ENCODE data around the gene MLPH. TPM values are rescaled to one million over a fixed set of nuclear protein-coding genes. Genes with fewer than 3 reads are reported as not detected.

MLPH gene
- total and polyA plus RNA-seq, 3 experiments from 2014 or later, result not detected

DNA sequence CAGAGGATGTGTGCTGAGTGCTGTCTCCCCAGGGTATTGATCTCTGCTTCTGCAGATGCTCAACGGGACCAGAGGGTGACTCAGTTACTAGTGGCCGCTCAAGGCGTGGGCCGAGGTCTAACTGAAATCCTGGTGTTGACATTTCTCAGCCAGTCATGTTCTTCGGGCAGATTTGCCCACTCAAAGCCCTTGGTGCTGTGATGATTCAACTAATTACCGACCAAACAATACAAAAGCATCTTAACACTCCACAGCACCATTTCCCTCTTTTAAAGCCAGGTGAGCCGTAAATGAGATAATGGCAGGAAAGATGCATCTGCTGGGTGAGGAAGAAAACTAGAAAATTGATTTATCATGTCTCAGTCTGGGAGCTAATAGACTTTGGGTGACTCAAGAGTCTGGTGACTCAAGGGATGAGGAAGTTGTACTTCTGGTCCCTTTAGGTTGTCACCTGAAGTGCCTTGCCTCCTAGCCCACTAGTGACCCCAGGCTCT is 46.7 kb downstream of the MLPH start:
- no peaks in the 10 kb centered on the region for H3K9me3 ChIP-seq (ENCODE audit: low read length)
- no peaks in the 10 kb centered on the region for H3K4me1 ChIP-seq (ENCODE audit: insufficient read depth, low read length)
- Mint-ChIP-seq H3K27me3 (peaks cover 3 to 27% of the 10 kb centered on the region in 2 donors), H3K9me3 (peaks cover 0 to 3% (median 0%) of the 10 kb centered on the region in 5 donors), H3K4me1 (no peaks in the 10 kb centered on the region), H3K4me3 (no peak overlapping the region), H3K36me3 (no peaks in the 10 kb centered on the region), H3K27ac (no peak overlapping the region)
- H3K27me3 ChIP-seq (ENCODE audit: insufficient read depth, low read length, poor library complexity, severe bottlenecking), result peaks cover 3% of the 10 kb centered on the region
- H3K4me3 ChIP-seq (ENCODE audit: low read length), result no peak overlapping the region
- H3K36me3 ChIP-seq (ENCODE audit: insufficient read depth, low read length), result no peaks in the 10 kb centered on the region
- ChIA-PET CTCF (interaction anchor here (0.6 to 1.6 kb wide), 3 partner anchors 21 to 38 kb away, joined by 3 to 5 read pairs (median 3); no protein-coding TSS in a partner anchor), POLR2A (no interaction called here)
- DNase-seq, result no peak
- no peak overlapping the region for H3K27ac ChIP-seq (ENCODE audit: low read depth, low read length)

GRCh38 chr2:237534380-237534779 is 47.3 kb downstream of the MLPH start:
- H3K36me3 Mint-ChIP-seq, result no peaks in the 10 kb centered on the region
- H3K9me3 Mint-ChIP-seq, result peaks cover 0 to 3% (median 0%) of the 10 kb centered on the region in 5 donors
- no peak for DNase-seq
- no peaks in the 10 kb centered on the region for H3K36me3 ChIP-seq (ENCODE audit: insufficient read depth, low read length)
- H3K4me3 Mint-ChIP-seq, result no peak overlapping the region
- H3K27ac Mint-ChIP-seq, result no peak overlapping the region
- H3K27me3 Mint-ChIP-seq, result peaks cover 3 to 32% of the 10 kb centered on the region in 2 donors
- no peaks in the 10 kb centered on the region for H3K4me1 ChIP-seq (ENCODE audit: insufficient read depth, low read length)
- ChIA-PET CTCF (interaction anchor here (1.1 kb wide), 1 partner anchor 21 kb away, joined by 4 read pairs; no protein-coding TSS in a partner anchor), POLR2A (no interaction called here)
- no peaks in the 10 kb centered on the region for H3K9me3 ChIP-seq (ENCODE audit: low read length)
- peaks cover 3% of the 10 kb centered on the region for H3K27me3 ChIP-seq (ENCODE audit: insufficient read depth, low read length, poor library complexity, severe bottlenecking)
- no peaks in the 10 kb centered on the region for H3K4me1 Mint-ChIP-seq
- H3K27ac ChIP-seq (ENCODE audit: low read depth, low read length), result no peak overlapping the region
- no peak overlapping the region for H3K4me3 ChIP-seq (ENCODE audit: low read length)

DNA sequence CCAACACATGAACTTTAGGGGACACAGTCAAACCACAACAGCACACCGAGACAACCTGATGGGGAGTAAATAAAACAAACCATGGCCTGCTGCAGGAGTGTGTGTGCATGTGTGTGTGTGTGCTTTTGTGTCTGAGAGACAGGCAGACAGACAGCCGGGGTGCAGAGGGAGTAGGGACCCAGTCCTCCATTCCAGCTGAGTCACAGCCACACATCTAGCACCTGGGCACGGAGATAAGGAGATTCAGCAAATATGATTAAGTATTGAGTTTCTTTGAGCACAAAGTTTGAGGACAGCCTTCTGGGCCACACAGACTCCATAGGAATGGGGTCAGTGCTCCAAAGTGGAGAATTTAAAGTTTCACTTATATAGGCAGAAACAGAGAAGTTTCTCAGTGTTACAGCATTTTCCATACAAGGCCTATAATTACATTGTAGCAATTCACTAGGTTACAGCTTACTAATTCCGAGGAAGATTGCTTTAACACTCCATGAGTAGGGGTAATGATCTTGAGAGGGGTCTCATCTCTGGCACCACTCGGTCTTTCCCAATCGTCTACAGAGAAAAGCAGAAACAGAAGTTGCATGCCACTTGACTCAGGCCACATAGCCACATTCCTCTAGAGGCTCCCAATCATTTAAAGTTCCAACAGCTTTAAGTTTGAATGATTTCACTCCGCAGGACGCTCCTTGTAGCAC is 48.5 kb downstream of the MLPH start:
- Mint-ChIP-seq H3K36me3 (no peaks in the 10 kb centered on the region), H3K4me3 (no peak overlapping the region), H3K9me3 (peaks cover 0 to 3% (median 0%) of the 10 kb centered on the region in 5 donors), H3K4me1 (no peaks in the 10 kb centered on the region), H3K27ac (no peak overlapping the region), H3K27me3 (peaks cover 3 to 35% of the 10 kb centered on the region in 2 donors)
- DNase-seq, result no peak
- ChIA-PET CTCF (no interaction called here), POLR2A (no interaction called here)
- Histone ChIP-seq H3K4me1 (ENCODE audit: insufficient read depth, low read length) (no peaks in the 10 kb centered on the region), H3K9me3 (ENCODE audit: low read length) (no peaks in the 10 kb centered on the region), H3K36me3 (ENCODE audit: insufficient read depth, low read length) (no peaks in the 10 kb centered on the region), H3K27ac (ENCODE audit: low read depth, low read length) (no peak overlapping the region), H3K27me3 (ENCODE audit: insufficient read depth, low read length, poor library complexity, severe bottlenecking) (peaks cover 3% of the 10 kb centered on the region), H3K4me3 (ENCODE audit: low read length) (no peak overlapping the region)

GRCh38 chr2:237536083-237536415 is 49.0 kb downstream of the MLPH start:
- H3K27me3 ChIP-seq (ENCODE audit: insufficient read depth, low read length, poor library complexity, severe bottlenecking), result peaks cover 3% of the 10 kb centered on the region
- ChIA-PET CTCF (no interaction called here), POLR2A (no interaction called here)
- no peaks in the 10 kb centered on the region for H3K36me3 ChIP-seq (ENCODE audit: insufficient read depth, low read length)
- no peaks in the 10 kb centered on the region for H3K36me3 Mint-ChIP-seq
- no peaks in the 10 kb centered on the region for H3K4me1 ChIP-seq (ENCODE audit: insufficient read depth, low read length)
- H3K27ac ChIP-seq (ENCODE audit: low read depth, low read length), result no peak overlapping the region
- H3K9me3 Mint-ChIP-seq, result peaks cover 0 to 3% (median 0%) of the 10 kb centered on the region in 5 donors
- H3K4me3 Mint-ChIP-seq, result no peak overlapping the region
- H3K4me1 Mint-ChIP-seq, result no peaks in the 10 kb centered on the region
- H3K27ac Mint-ChIP-seq, result no peak overlapping the region
- no peaks in the 10 kb centered on the region for H3K9me3 ChIP-seq (ENCODE audit: low read length)
- H3K4me3 ChIP-seq (ENCODE audit: low read length), result no peak overlapping the region
- no peak for DNase-seq
- H3K27me3 Mint-ChIP-seq, result peaks cover 3 to 35% of the 10 kb centered on the region in 2 donors

- H3K27ac Mint-ChIP-seq, result no peak overlapping the region
- Histone ChIP-seq H3K4me3 (ENCODE audit: low read length) (no peak overlapping the region), H3K27me3 (ENCODE audit: insufficient read depth, low read length, poor library complexity, severe bottlenecking) (peaks cover 3% of the 10 kb centered on the region), H3K36me3 (ENCODE audit: insufficient read depth, low read length) (no peaks in the 10 kb centered on the region), H3K9me3 (ENCODE audit: low read length) (no peaks in the 10 kb centered on the region), H3K27ac (ENCODE audit: low read depth, low read length) (no peak overlapping the region), H3K4me1 (ENCODE audit: insufficient read depth, low read length) (no peaks in the 10 kb centered on the region)
- no peak for DNase-seq
- H3K27me3 Mint-ChIP-seq, result peaks cover 3 to 38% of the 10 kb centered on the region in 2 donors
- peaks cover 0 to 3% (median 0%) of the 10 kb centered on the region in 5 donors for H3K9me3 Mint-ChIP-seq
- CTCF ChIA-PET, result no interaction called here
- POLR2A ChIA-PET, result no interaction called here
- no peak overlapping the region for H3K4me3 Mint-ChIP-seq
- H3K36me3 Mint-ChIP-seq, result peaks cover 0 to 2% (median 0%) of the 10 kb centered on the region in 3 donors
- no peaks in the 10 kb centered on the region for H3K4me1 Mint-ChIP-seq
These were observed 49.6 kb downstream of the MLPH start for GRCh38 chr2:237536617-237537016.

DNA sequence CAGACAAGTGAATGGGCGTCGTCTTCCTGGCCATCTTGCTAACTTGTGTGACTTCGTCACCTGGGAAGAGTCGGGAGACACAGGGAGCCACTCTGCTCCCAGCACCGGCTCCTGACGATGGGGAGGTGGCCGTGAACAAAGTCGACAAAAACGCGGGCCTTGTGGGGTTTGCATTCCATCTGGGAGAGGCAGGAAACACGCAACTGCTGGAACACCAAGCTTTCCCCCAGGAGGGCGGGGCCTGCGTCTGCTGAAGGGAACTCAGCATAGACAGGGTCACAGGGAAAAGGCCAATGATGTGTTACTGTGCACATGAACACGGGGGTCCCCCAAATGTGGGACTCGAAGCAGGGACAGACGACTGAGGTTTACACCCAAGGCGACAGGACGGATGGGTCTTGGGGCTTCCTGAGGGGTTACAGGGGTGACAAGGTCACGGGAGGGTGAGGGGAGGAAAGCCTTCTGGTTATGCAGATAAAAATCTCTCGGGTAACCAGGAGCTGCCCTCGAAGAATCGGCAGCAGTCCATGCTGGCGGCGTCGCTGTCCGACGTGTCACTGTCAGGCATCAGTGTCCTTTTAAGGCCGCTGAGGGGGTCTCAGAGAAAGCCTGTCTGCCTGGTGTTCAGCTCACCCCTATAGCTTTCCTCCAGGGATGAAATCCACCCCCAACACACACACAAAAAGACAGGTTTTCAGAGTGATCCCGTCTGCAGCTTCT is 51.1 kb downstream of the MLPH start:
- Histone ChIP-seq H3K4me1 (ENCODE audit: insufficient read depth, low read length) (no peaks in the 10 kb centered on the region), H3K4me3 (ENCODE audit: low read length) (no peak overlapping the region), H3K36me3 (ENCODE audit: insufficient read depth, low read length) (no peaks in the 10 kb centered on the region), H3K27ac (ENCODE audit: low read depth, low read length) (no peak overlapping the region), H3K9me3 (ENCODE audit: low read length) (no peaks in the 10 kb centered on the region), H3K27me3 (ENCODE audit: insufficient read depth, low read length, poor library complexity, severe bottlenecking) (peaks cover 3% of the 10 kb centered on the region)
- no peak for DNase-seq
- peaks cover 0 to 3% (median 0%) of the 10 kb centered on the region in 3 donors for H3K36me3 Mint-ChIP-seq
- no peaks in the 10 kb centered on the region for H3K4me1 Mint-ChIP-seq
- H3K4me3 Mint-ChIP-seq, result no peak overlapping the region
- ChIA-PET POLR2A (no interaction called here), CTCF (no interaction called here)
- peaks cover 3 to 39% of the 10 kb centered on the region in 2 donors for H3K27me3 Mint-ChIP-seq
- peaks cover 0 to 3% (median 0%) of the 10 kb centered on the region in 5 donors for H3K9me3 Mint-ChIP-seq
- H3K27ac Mint-ChIP-seq, result peak overlapping the region in 1 of 8 donors; percentile 67

GRCh38 chr2:237538901-237539300 is 51.9 kb downstream of the MLPH start:
- ChIA-PET POLR2A (no interaction called here), CTCF (no interaction called here)
- no peak overlapping the region for H3K4me3 ChIP-seq (ENCODE audit: low read length)
- H3K4me1 ChIP-seq (ENCODE audit: insufficient read depth, low read length), result no peaks in the 10 kb centered on the region
- H3K36me3 ChIP-seq (ENCODE audit: insufficient read depth, low read length), result no peaks in the 10 kb centered on the region
- no peaks in the 10 kb centered on the region for H3K9me3 ChIP-seq (ENCODE audit: low read length)
- H3K27me3 Mint-ChIP-seq, result peaks cover 3 to 39% of the 10 kb centered on the region in 2 donors
- DNase-seq, result no peak
- H3K27ac Mint-ChIP-seq, result no peak overlapping the region
- H3K27me3 ChIP-seq (ENCODE audit: insufficient read depth, low read length, poor library complexity, severe bottlenecking), result peaks cover 3% of the 10 kb centered on the region
- H3K4me1 Mint-ChIP-seq, result no peaks in the 10 kb centered on the region
- peaks cover 0 to 3% (median 0%) of the 10 kb centered on the region in 3 donors for H3K36me3 Mint-ChIP-seq
- H3K4me3 Mint-ChIP-seq, result no peak overlapping the region
- peaks cover 0 to 3% (median 0%) of the 10 kb centered on the region in 5 donors for H3K9me3 Mint-ChIP-seq
- H3K27ac ChIP-seq (ENCODE audit: low read depth, low read length), result no peak overlapping the region

DNA sequence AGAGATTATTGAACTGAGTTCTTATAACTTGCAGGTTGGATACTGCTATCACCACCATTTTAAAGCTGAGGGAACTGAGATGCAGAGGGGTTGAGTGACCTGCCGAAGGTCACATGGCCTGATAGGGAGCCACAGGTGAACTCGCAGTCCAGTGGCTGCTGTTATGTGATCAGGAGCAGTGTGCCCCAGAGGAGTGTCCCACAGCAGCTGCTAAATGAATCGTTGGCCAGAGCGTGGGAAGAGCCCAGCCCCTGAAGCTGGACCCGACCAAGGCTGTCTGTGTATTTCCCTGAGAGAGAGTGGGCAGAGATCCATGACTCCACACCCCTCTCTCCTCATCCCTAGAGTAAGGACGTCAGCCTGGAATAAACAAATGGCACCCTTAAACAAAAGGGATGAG is 52.6 kb downstream of the MLPH start:
- Mint-ChIP-seq H3K4me1 (no peaks in the 10 kb centered on the region), H3K9me3 (peaks cover 0 to 3% (median 0%) of the 10 kb centered on the region in 5 donors), H3K27ac (no peak overlapping the region), H3K27me3 (peaks cover 3 to 39% of the 10 kb centered on the region in 2 donors), H3K36me3 (peaks cover 0 to 3% (median 0%) of the 10 kb centered on the region in 3 donors), H3K4me3 (no peak overlapping the region)
- CTCF ChIA-PET, result no interaction called here
- Histone ChIP-seq H3K9me3 (ENCODE audit: low read length) (no peaks in the 10 kb centered on the region), H3K36me3 (ENCODE audit: insufficient read depth, low read length) (no peaks in the 10 kb centered on the region), H3K4me3 (ENCODE audit: low read length) (no peak overlapping the region), H3K4me1 (ENCODE audit: insufficient read depth, low read length) (no peaks in the 10 kb centered on the region), H3K27me3 (ENCODE audit: insufficient read depth, low read length, poor library complexity, severe bottlenecking) (peaks cover 3% of the 10 kb centered on the region), H3K27ac (ENCODE audit: low read depth, low read length) (no peak overlapping the region)
- no peak for DNase-seq
- POLR2A ChIA-PET, result no interaction called here

Data from CD8-positive, alpha-beta memory T cell (primary cell).